Measurements from ENCODE around the gene HSPA12B. TPM values are rescaled to one million over a fixed set of nuclear protein-coding genes. Genes with fewer than 3 reads are reported as not detected.

Gene HSPA12B
- total and polyA plus RNA-seq, 2 of the 13 experiments (the other 11 are each of a cell fraction or from before 2014, with no cell fraction given), result 0.01 TPM; not detected in 1

- TF ChIP-seq ZNF609 (CRISPR knock-in tag; IDR thresholded peaks at IDR 0.05; ENCODE audit: borderline replicate concordance) (no peak), NFYC (CRISPR knock-in tag; IDR thresholded peaks at IDR 0.05) (no peak), FOXO4 (CRISPR knock-in tag; conservative IDR thresholded peaks at IDR 0.05) (no peak), ZBTB1 (CRISPR knock-in tag; IDR thresholded peaks at IDR 0.05; ENCODE audit: borderline replicate concordance) (no peak), MAF1 (CRISPR knock-in tag; IDR thresholded peaks at IDR 0.05; ENCODE audit: borderline replicate concordance) (no peak), FOSL1 (CRISPR knock-in tag; IDR thresholded peaks at IDR 0.05; ENCODE audit: borderline replicate concordance) (no peak), ZNF556 (CRISPR knock-in tag; IDR thresholded peaks at IDR 0.05; ENCODE audit: borderline replicate concordance) (no peak), FOXK2 (IDR thresholded peaks at IDR 0.05) (no peak), GATAD2A (CRISPR knock-in tag; IDR thresholded peaks at IDR 0.05) (no peak), TBX2 (CRISPR knock-in tag; IDR thresholded peaks at IDR 0.05; ENCODE audit: borderline replicate concordance) (no peak)
These were observed 13.4 kb upstream of the HSPA12B start (continued) for GRCh38 chr20:3719046-3719445.

Measured in HepG2 (cell line).